ENCODE measurements around the gene GCHFR.

Gene GCHFR

DNA sequence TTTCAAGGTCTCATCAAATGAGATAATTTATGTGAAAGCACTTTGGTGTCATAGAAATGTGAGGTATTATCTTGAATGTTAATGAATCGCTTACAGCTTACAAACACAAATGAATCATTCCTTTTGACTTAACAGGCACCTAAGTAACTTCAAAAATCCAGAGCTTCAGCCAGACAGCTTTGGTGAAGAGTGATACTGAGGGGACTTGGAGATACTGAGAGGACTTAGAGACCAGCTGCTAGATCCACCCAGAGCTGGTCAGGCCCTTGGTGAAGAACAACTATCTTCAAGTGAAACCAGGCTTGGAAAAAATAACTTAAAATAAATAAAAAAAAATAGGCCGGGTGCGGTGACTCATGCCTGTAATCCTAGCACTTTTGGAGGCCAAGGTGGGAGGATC lies 26.9 kb downstream of the GCHFR start:
- Mint-ChIP-seq H3K27me3 (no peaks in the 10 kb centered on the region), H3K36me3 (ENCODE audit: insufficient read depth) (peaks cover 8% of the 10 kb centered on the region), H3K4me3 (no peak overlapping the region), H3K9me3 (no peaks in the 10 kb centered on the region), H3K4me1 (peaks cover 32% of the 10 kb centered on the region), H3K27ac (ENCODE audit: low read depth) (no peak overlapping the region)
- ATAC-seq (replicated peaks; ENCODE audit: extremely low read depth, poor library complexity, severe bottlenecking) (no peak), DNase-seq (ENCODE audit: low spot score in 2 of 2) (no peak)

DNA sequence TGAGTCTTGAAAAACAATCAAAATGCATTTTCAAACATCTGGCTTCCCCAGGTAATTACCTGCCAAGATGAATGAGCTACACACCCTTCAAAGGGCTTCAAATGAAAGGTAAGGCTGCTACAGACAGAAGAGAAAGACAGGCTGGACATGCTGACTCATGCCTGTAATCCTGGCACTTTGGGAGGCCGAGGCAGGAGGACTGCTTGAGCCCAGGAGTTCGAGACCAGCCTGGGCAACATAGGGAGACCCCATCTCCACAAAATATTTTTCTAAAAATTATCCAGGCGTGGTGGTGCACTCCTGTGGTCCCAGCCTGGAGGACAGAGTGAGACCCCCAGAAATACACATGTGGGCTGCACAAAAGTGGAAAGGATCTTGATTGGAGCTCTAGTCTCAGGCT lies 28.5 kb downstream of the GCHFR start:
- Mint-ChIP-seq H3K27me3 (no peaks in the 10 kb centered on the region), H3K27ac (ENCODE audit: low read depth) (no peak overlapping the region), H3K4me1 (peaks cover 31% of the 10 kb centered on the region), H3K4me3 (no peak overlapping the region), H3K36me3 (ENCODE audit: insufficient read depth) (peaks cover 8% of the 10 kb centered on the region), H3K9me3 (no peaks in the 10 kb centered on the region)
- no peak for DNase-seq (ENCODE audit: low spot score in 2 of 2)
- no peak for ATAC-seq (replicated peaks; ENCODE audit: extremely low read depth, poor library complexity, severe bottlenecking)

DNA sequence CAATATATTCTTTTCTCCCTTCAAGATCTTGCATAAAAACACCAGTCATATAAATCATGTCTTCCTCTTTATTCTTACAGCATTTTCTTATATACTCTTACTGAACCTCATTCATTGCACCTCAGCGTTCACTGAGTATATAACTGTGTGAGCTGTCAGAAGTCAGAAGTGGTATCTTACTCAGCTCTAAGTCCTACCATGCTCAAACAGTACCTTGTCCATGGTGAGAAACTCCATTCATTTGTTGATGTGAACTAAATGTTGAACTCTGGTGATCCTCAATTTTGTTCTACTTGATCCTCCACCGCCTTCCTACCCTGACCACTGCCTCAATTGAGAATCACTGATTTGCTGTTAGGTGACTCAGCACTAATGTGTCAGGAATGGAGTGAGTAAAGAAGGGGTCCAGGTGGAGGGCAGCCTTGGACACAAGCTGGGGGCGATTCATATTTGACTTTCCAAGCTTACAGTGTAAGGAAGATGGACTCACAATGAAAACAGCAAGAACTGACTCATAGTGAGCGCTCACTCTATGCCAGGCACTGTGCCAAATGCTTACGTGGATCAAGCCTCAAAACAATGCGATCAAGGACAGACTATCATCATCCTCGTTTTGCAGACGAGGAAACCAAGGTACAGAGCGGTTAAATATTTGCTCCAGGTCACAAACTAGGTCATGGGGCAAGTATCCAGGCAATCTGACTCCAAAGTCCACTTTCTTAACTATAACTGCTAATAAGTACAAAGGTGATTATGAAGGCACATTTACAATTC lies 29.5 kb downstream of the GCHFR start:
- Mint-ChIP-seq H3K9me3 (no peaks in the 10 kb centered on the region), H3K4me3 (no peak overlapping the region), H3K36me3 (ENCODE audit: insufficient read depth) (peaks cover 10% of the 10 kb centered on the region), H3K4me1 (peaks cover 31% of the 10 kb centered on the region), H3K27me3 (no peaks in the 10 kb centered on the region), H3K27ac (ENCODE audit: low read depth) (no peak overlapping the region)
- DNase-seq (ENCODE audit: low spot score in 2 of 2) (no peak), ATAC-seq (replicated peaks; ENCODE audit: extremely low read depth, poor library complexity, severe bottlenecking) (no peak)

DNA sequence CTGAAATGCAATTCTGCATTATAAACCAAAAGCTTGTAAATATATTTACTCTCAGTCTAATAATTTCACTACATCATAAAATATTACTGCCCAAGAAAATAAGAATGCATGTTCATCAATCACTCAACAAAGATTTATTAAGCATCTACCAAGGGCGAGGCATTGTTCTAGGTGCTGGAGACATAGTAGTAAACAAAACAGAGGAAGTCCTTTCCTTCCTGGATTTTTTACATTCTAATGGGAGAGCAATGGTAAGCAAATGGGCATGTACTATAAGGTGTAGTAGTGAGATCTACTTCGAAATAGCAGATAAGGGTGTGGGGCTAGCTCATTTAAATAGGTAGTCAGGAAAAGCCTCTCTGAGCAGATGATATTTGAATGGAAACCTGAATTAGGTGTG lies 32.2 kb downstream of the GCHFR start:
- Mint-ChIP-seq H3K27me3 (no peaks in the 10 kb centered on the region), H3K4me3 (no peak overlapping the region), H3K4me1 (peaks cover 35% of the 10 kb centered on the region), H3K9me3 (no peaks in the 10 kb centered on the region), H3K36me3 (ENCODE audit: insufficient read depth) (peaks cover 19% of the 10 kb centered on the region), H3K27ac (ENCODE audit: low read depth) (peak overlapping the region; percentile 6)
- no peak for ATAC-seq (replicated peaks; ENCODE audit: extremely low read depth, poor library complexity, severe bottlenecking)
- DNase-seq (ENCODE audit: low spot score in 2 of 2), result no peak

DNA sequence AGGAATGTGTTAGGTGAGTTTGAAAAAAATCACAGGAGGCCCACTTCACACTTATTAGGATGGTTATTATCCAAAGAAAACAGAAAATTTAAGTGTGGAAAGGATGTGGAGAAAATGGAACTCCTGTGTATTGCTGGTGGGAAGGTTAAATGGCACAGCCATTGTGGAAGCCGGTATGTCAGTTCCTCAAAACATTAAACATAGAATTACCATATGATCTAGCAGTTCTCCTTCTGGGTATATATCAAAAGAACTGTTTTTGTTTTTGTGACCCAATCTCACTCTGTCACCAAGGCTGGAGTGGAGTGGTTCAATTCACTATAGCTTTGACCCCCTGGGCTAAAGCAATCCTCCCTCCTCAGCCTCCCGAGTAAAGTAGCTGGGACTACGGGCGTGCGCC lies 32.6 kb downstream of the GCHFR start:
- Mint-ChIP-seq H3K4me1 (peaks cover 38% of the 10 kb centered on the region), H3K9me3 (no peaks in the 10 kb centered on the region), H3K36me3 (ENCODE audit: insufficient read depth) (peaks cover 21% of the 10 kb centered on the region), H3K4me3 (no peak overlapping the region), H3K27ac (ENCODE audit: low read depth) (peak overlapping the region; percentile 6), H3K27me3 (no peaks in the 10 kb centered on the region)
- DNase-seq (ENCODE audit: low spot score in 2 of 2), result no peak
- ATAC-seq (replicated peaks; ENCODE audit: extremely low read depth, poor library complexity, severe bottlenecking), result no peak

DNA sequence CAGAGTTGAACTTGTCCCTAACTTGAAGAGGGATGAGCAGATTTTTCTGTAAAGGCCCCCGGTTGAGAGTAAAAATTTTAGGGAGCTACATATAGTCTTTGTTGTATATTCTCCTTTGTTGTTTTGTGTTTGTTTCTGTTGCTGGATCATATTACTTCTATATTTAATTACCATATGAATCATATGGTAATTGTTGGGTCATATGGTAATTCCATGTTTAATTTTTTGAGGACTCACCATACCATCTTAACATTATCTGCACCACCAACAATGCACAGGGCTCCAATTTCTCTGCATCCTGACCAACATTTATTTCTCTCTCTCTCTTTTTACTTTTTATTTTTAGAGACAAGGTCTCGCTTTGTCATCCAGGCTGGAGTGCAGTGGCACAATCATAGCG lies 35.7 kb downstream of the GCHFR start:
- Mint-ChIP-seq H3K4me3 (no peak overlapping the region), H3K36me3 (ENCODE audit: insufficient read depth) (peaks cover 20% of the 10 kb centered on the region), H3K4me1 (peaks cover 35% of the 10 kb centered on the region), H3K9me3 (no peaks in the 10 kb centered on the region), H3K27me3 (no peaks in the 10 kb centered on the region), H3K27ac (ENCODE audit: low read depth) (no peak overlapping the region)
- DNase-seq (ENCODE audit: low spot score in 2 of 2), result no peak
- no peak for ATAC-seq (replicated peaks; ENCODE audit: extremely low read depth, poor library complexity, severe bottlenecking)

DNA sequence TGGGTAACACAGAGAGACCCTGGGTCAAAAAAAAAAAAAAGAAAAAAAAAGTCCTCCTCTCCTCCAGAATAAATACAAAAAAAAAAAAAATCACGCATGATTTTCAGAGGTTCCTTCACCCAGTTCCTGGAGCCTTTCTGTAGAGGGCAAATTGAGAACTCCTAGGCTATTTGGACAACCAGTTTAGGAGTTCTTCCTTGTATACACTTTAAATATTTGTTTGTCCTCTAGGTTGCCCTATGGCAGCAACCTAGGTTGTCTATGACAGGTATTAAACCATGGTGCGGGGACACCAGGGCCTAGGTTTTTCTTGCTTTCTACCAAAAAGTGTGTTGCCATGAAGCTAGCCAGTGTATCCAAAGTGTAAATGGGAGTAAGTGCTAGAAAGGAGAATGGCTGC lies 39.2 kb downstream of the GCHFR start:
- H3K4me1 Mint-ChIP-seq, result peaks cover 39% of the 10 kb centered on the region

DNA sequence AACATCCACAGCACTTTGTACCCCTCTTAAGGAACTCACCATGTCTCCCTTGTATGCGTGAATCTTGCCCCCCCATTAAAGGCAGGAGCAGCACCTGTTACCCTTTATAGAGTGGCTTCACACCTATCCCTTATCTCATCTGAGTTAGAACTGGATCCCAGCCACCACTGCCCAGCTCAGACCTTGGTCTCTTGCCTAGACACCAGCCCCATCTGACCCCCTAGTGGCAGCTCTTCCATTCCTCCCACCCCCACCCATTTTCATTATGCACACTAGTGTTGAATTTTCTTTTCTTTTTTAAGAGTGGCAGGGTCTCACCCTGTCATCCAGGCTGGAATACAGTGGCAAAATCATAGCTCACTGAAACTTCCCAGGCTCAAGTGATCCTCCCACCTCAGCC lies 39.8 kb downstream of the GCHFR start:
- Mint-ChIP-seq H3K36me3 (ENCODE audit: insufficient read depth) (peaks cover 15% of the 10 kb centered on the region), H3K4me3 (no peak overlapping the region), H3K9me3 (no peaks in the 10 kb centered on the region), H3K27me3 (no peaks in the 10 kb centered on the region), H3K4me1 (peaks cover 37% of the 10 kb centered on the region), H3K27ac (ENCODE audit: low read depth) (no peak overlapping the region)
- ATAC-seq (replicated peaks; ENCODE audit: extremely low read depth, poor library complexity, severe bottlenecking), result no peak
- DNase-seq (ENCODE audit: low spot score in 2 of 2), result no peak

More for the DNA sequence above, 39.2 kb downstream of the GCHFR start:
- no peaks in the 10 kb centered on the region for H3K9me3 Mint-ChIP-seq
- DNase-seq (ENCODE audit: low spot score in 2 of 2) (no peak), ATAC-seq (replicated peaks; ENCODE audit: extremely low read depth, poor library complexity, severe bottlenecking) (no peak)
- no peak overlapping the region for H3K4me3 Mint-ChIP-seq
- no peak overlapping the region for H3K27ac Mint-ChIP-seq (ENCODE audit: low read depth)
- H3K27me3 Mint-ChIP-seq, result no peaks in the 10 kb centered on the region
- peaks cover 19% of the 10 kb centered on the region for H3K36me3 Mint-ChIP-seq (ENCODE audit: insufficient read depth)

DNA sequence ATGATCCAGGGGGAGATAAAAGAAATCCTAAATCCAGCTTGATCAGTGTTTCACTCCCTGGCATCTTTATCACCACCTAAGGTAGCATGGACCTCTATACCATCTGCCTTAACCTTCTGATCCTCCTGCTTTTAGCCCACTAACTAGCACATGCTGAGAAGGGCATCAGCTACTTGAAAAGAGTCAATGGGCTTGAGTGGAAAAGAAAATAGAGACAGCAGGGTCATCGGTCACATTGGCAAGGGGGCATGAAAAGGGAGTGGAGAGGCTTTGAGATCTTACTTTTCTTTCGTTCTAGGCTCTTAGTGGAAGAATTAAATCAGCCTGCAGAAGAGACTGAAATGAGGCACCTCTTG lies 42.8 kb downstream of the GCHFR start:
- no peak for ATAC-seq (replicated peaks; ENCODE audit: extremely low read depth, poor library complexity, severe bottlenecking)
- Mint-ChIP-seq H3K27me3 (no peaks in the 10 kb centered on the region), H3K9me3 (no peaks in the 10 kb centered on the region), H3K36me3 (ENCODE audit: insufficient read depth) (peaks cover 9% of the 10 kb centered on the region), H3K4me1 (peaks cover 24% of the 10 kb centered on the region), H3K27ac (ENCODE audit: low read depth) (peak overlapping the region; percentile 90), H3K4me3 (peak overlapping the region; percentile 97)
- DNase-seq (ENCODE audit: low spot score in 2 of 2), result no peak

DNA sequence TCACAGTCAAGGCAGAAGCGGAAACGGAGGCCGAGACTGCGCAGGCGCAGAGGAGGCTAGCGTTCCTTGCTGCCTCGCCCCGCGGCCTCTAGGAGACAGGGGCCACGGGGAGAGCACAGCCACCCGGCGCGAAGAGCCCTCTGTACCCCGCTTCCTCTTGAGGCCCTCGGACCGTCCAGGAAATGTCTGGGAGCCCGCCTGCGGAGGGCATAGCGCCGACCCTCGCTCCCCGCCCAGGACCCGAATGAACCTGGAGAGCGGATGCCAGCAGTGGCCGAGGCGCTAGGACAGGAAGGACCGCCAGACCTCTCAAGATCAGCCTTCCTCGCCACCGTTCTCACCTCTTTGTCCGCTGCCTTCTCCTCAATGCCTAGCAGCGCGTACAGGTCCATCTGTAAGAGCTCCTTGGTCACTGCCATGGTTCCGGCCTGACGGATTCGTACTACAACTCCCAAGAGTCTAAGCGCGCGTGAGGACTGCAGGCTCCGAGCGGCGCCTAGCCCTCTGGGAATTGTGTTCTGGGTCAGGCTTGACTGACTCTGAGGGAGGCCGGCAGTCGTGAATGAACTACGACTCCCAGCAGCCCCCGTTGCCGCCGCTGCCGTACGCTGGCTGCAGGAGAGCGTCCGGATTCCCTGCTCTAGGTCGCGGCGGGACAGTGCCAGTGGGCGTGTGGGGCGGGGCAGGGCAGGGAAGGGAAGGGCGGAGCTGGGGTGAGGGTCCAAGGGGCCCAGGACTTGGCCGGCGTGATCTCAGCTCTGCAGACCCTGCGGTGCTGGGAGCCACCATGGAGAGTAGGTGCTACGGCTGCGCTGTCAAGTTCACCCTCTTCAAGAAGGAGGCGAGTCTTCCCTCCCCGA lies 43.4 kb downstream of the GCHFR start, which contains the start of the genes DNAJC17 and ZFYVE19:
Gene DNAJC17, minus strand, starts transcription at position 446 of the 860 bp plus-strand sequence. Its CDS starts 27 bp downstream, at position 419.
Gene ZFYVE19, plus strand, starts transcription at position 62 of the 860 bp plus-strand sequence. Its CDS starts 501 bp downstream, at position 563.
- H3K4me1 Mint-ChIP-seq, result peaks cover 19% of the 10 kb centered on the region
- H3K27ac Mint-ChIP-seq (ENCODE audit: low read depth), result peak within 1 kb of the TSS; percentile 90
- H3K27me3 Mint-ChIP-seq, result no peaks in the 10 kb centered on the region
- no peaks in the 10 kb centered on the region for H3K9me3 Mint-ChIP-seq
- DNase-seq (ENCODE audit: low spot score in 2 of 2) (peak; percentile 82 to 88), ATAC-seq (replicated peaks; ENCODE audit: extremely low read depth, poor library complexity, severe bottlenecking) (peak; percentile 99)
- H3K36me3 Mint-ChIP-seq (ENCODE audit: insufficient read depth), result peaks cover 9% of the 10 kb centered on the region
- peak within 1 kb of the TSS; percentile 97 for H3K4me3 Mint-ChIP-seq

DNA sequence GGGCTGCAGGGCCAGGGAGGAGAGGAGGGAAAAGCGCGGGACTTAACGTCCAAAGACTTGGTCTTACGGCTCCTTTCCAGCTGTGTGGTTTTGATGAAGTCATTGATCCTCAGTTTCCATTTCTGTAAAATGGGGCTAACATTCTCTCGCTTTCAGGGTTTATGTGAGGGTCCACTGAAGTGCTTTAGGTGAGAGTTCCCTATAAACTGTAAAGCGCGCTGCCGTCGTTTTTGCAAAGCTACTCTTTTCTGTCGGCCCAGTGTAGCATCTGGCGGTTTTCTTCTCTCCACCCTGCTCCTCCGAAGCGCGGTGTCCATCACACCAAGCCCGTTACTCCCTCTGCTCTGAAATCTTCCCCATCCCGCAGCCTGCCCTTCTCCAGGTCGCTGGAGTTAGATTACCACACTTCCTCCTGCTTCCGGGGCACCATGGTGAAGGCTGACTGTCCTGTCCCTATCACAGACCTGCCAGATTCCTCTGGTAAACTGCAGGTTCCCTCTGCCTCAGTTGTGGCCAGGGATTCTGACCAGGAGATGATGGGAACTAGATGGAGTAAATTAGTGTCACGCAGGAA lies 44.1 kb downstream of the GCHFR start:
- Mint-ChIP-seq H3K27ac (ENCODE audit: low read depth) (peak overlapping the region; percentile 81), H3K27me3 (no peaks in the 10 kb centered on the region), H3K4me3 (peak overlapping the region; percentile 97), H3K9me3 (no peaks in the 10 kb centered on the region), H3K4me1 (peaks cover 19% of the 10 kb centered on the region), H3K36me3 (ENCODE audit: insufficient read depth) (peaks cover 9% of the 10 kb centered on the region)
- DNase-seq (ENCODE audit: low spot score in 2 of 2), result no peak
- ATAC-seq (replicated peaks; ENCODE audit: extremely low read depth, poor library complexity, severe bottlenecking), result no peak

DNA sequence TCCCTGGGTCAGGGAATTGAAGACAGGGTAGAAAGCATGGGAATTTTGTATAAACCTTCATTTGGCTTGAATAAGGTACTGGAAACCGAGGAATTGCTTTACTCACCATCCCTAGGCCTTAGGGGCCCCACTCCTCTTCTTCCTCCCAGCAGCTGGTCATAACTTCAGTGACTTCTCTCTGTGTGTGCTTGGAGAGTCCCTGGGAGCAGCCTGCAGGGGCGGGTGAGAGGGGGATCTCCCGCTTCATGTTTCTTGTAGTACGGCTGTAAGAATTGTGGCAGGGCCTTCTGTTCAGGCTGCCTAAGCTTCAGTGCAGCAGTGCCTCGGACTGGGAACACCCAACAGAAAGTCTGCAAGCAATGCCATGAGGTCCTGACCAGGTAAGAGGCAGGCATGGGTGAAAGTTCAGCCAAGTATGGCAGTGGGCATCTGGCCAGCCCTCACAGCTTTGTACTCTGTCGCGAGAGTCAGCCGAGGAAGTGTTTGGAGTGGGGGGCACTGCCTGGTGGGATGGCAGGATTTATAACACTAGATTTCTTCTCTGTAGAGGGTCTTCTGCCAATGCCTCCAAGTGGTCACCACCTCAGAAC lies 45.1 kb downstream of the GCHFR start:
- ATAC-seq (replicated peaks; ENCODE audit: extremely low read depth, poor library complexity, severe bottlenecking) (no peak), DNase-seq (ENCODE audit: low spot score in 2 of 2) (no peak)
- Mint-ChIP-seq H3K36me3 (ENCODE audit: insufficient read depth) (peaks cover 9% of the 10 kb centered on the region), H3K27ac (ENCODE audit: low read depth) (no peak overlapping the region), H3K9me3 (no peaks in the 10 kb centered on the region), H3K4me1 (peaks cover 19% of the 10 kb centered on the region), H3K4me3 (peak overlapping the region; percentile 97), H3K27me3 (no peaks in the 10 kb centered on the region)

All from central memory CD8-positive, alpha-beta T cell (primary cell).